SK-N-MC (cell line): ENCODE measurements around the gene SRRM2.

Source experiments
- EZH2 ChIP-seq: fragments of 200-600 bp; sonication (generic); IDR thresholded peaks from one replicate; pipeline ENCODE4 v1.6.1; 2017; ENCODE audit warnings: antibody characterized with exemption
- POLR2AphosphoS5 ChIP-seq: IDR thresholded peaks from 2 replicates; pipeline ENCODE4 v1.6.1; 2012; ENCODE audit warnings: mild to moderate bottlenecking, low read depth, low read length, borderline replicate concordance

- TF ChIP-seq POLR2AphosphoS5 (no peak), EZH2 (no peak)
Observed at GRCh38 chr16:2785101-2785991, 32.9 kb downstream of the SRRM2 start.
